OCI-LY1 (cell line): ENCODE results near the gene ZNF300.

ENCODE experiments used
- H2AFZ ChIP-seq: fragments of 200-600 bp; sonication (generic), shearing (Covaris generic); 2 replicates; pipeline ENCODE4 v1.6.0; 2014; ENCODE audit warnings: antibody characterized with exemption, mild to moderate bottlenecking, low read length
- H3F3A ChIP-seq: fragments of 200-600 bp; sonication (generic), shearing (Covaris generic); 2 replicates; pipeline ENCODE4 v1.6.0; 2014; ENCODE audit warnings: mild to moderate bottlenecking, antibody characterized with exemption, low read length, moderate library complexity; ENCODE audit not compliant: insufficient read depth
- H3K27ac ChIP-seq: fragments of 200-600 bp; sonication (generic); 2 replicates; pipeline ENCODE4 v1.5.1; 2014; ENCODE audit warnings: low read length, mixed run types, mild to moderate bottlenecking, low read depth; ENCODE audit not compliant: poor library complexity, severe bottlenecking
- H3K27me3 ChIP-seq: fragments of 200-600 bp; sonication (generic); 2 replicates; pipeline ENCODE4 v1.6.0; 2014; ENCODE audit warnings: antibody characterized with exemption, mild to moderate bottlenecking, low read length, moderate library complexity; ENCODE audit not compliant: insufficient read depth
- H3K36me3 ChIP-seq: fragments of 200-600 bp; sonication (generic); 2 replicates; pipeline ENCODE4 v1.6.1; 2014; ENCODE audit warnings: mild to moderate bottlenecking, antibody characterized with exemption, low read length, moderate library complexity, mixed read lengths; ENCODE audit not compliant: insufficient read depth
- H3K4me1 ChIP-seq: fragments of 200-600 bp; sonication (generic); 2 replicates; pipeline ENCODE4 v1.5.1; 2014; ENCODE audit warnings: mild to moderate bottlenecking, low read length, moderate library complexity; ENCODE audit not compliant: insufficient read depth, severe bottlenecking
- H3K4me2 ChIP-seq: fragments of 200-600 bp; sonication (generic), shearing (Covaris generic); 2 replicates; pipeline ENCODE4 v1.6.1; 2014; ENCODE audit warnings: low read length
- H3K4me3 ChIP-seq: fragments of 200-600 bp; sonication (generic); 2 replicates; pipeline ENCODE4 v1.5.1; 2014; ENCODE audit warnings: low read length, low read depth, mild to moderate bottlenecking, mixed read lengths; ENCODE audit not compliant: poor library complexity, severe bottlenecking
- H3K79me2 ChIP-seq: fragments of 200-600 bp; shearing (Covaris generic); 2 replicates; pipeline ENCODE4 v1.6.1; 2016; ENCODE audit warnings: mixed run types, low read length, mixed read lengths; ENCODE audit not compliant: insufficient read depth
- H3K9ac ChIP-seq: fragments of 200-600 bp; sonication (generic), shearing (Covaris generic); 2 replicates; pipeline ENCODE4 v1.6.1; 2014; ENCODE audit warnings: mild to moderate bottlenecking, low read length, mixed read lengths
- H3K9me2 ChIP-seq: fragments of 200-600 bp; sonication (generic), shearing (Covaris generic); 2 replicates; pipeline ENCODE4 v1.6.1; 2014; ENCODE audit warnings: low read depth, mild to moderate bottlenecking, low read length, mixed read lengths
- H3K9me3 ChIP-seq: fragments of 200-600 bp; shearing (Covaris generic); 2 replicates; pipeline ENCODE4 v1.6.1; 2014; ENCODE audit warnings: low read length, mixed read lengths
- H4K20me1 ChIP-seq: fragments of 200-600 bp; sonication (generic), shearing (Covaris generic); 2 replicates; pipeline ENCODE4 v1.6.0; 2016; ENCODE audit warnings: mild to moderate bottlenecking, low read length; ENCODE audit not compliant: insufficient read depth
- CTCF ChIP-seq: fragments of 200-600 bp; sonication (generic), shearing (Covaris generic); IDR thresholded peaks from 2 replicates; pipeline ENCODE4 v1.5.1; 2017; ENCODE audit warnings: mild to moderate bottlenecking, antibody characterized with exemption, low read length, moderate library complexity, mixed read lengths
- EZH2 ChIP-seq: fragments of 200-600 bp; sonication (generic), shearing (Covaris generic); IDR thresholded peaks from 2 replicates; pipeline ENCODE4 v1.8.0; 2017; ENCODE audit warnings: borderline replicate concordance, mixed run types, mild to moderate bottlenecking, antibody characterized with exemption, low read length, moderate library complexity, mixed read lengths

The ZNF300 gene

GRCh38 chr5:150945947-150946346, 41.2 kb upstream of the ZNF300 start:
- H3K27ac ChIP-seq = no peak overlapping the region
- H3K9ac ChIP-seq = no peak overlapping the region
- no peak overlapping the region for H3K4me3 ChIP-seq
- no peaks in the 10 kb centered on the region for H4K20me1 ChIP-seq
- H3F3A ChIP-seq = no peaks in the 10 kb centered on the region
- no peak overlapping the region for H2AFZ ChIP-seq
- H3K27me3 ChIP-seq = no peaks in the 10 kb centered on the region
- no peak for TF ChIP-seq EZH2
- no peak for TF ChIP-seq CTCF
- no peak overlapping the region for H3K4me2 ChIP-seq
- H3K9me2 ChIP-seq = no peaks in the 10 kb centered on the region
- peaks cover 17% of the 10 kb centered on the region for H3K9me3 ChIP-seq
- H3K4me1 ChIP-seq = no peaks in the 10 kb centered on the region
- no peaks in the 10 kb centered on the region for H3K36me3 ChIP-seq
- no peaks in the 10 kb centered on the region for H3K79me2 ChIP-seq

GRCh38 chr5:150945486-150945885, 40.7 kb upstream of the ZNF300 start:
- no peak overlapping the region for H3K4me3 ChIP-seq
- H3K9me3 ChIP-seq = peaks cover 17% of the 10 kb centered on the region
- H3K36me3 ChIP-seq = no peaks in the 10 kb centered on the region
- H3K27me3 ChIP-seq = no peaks in the 10 kb centered on the region
- H3K9ac ChIP-seq = no peak overlapping the region
- H2AFZ ChIP-seq = no peak overlapping the region
- no peak overlapping the region for H3K4me2 ChIP-seq
- H3K27ac ChIP-seq = no peak overlapping the region
- H3F3A ChIP-seq = no peaks in the 10 kb centered on the region
- H4K20me1 ChIP-seq = no peaks in the 10 kb centered on the region
- no peaks in the 10 kb centered on the region for H3K9me2 ChIP-seq
- no peaks in the 10 kb centered on the region for H3K79me2 ChIP-seq
- no peaks in the 10 kb centered on the region for H3K4me1 ChIP-seq
- no peak for TF ChIP-seq CTCF
- TF ChIP-seq EZH2 = no peak

- Histone ChIP-seq H3K4me2 (no peak overlapping the region), H3K4me3 (no peak overlapping the region), H3K27me3 (no peaks in the 10 kb centered on the region), H3K9me2 (no peaks in the 10 kb centered on the region), H3K27ac (no peak overlapping the region), H3K9ac (no peak overlapping the region), H3K9me3 (peaks cover 36% of the 10 kb centered on the region), H3F3A (no peaks in the 10 kb centered on the region), H3K36me3 (no peaks in the 10 kb centered on the region), H3K79me2 (no peaks in the 10 kb centered on the region), H3K4me1 (no peaks in the 10 kb centered on the region), H2AFZ (no peak overlapping the region), H4K20me1 (no peaks in the 10 kb centered on the region)
- TF ChIP-seq EZH2 (no peak), CTCF (no peak)
Observed at GRCh38 chr5:150931368-150931965, 26.7 kb upstream of the ZNF300 start.
